Natural killer cell treated with Interleukin-12 subunit alpha and Interleukin-12 subunit beta and Interleukin-15 and Interleukin-18, amount 100 ng/mL, for 72 hours (primary cell): ENCODE results near the gene OTUB2. TPM values are rescaled to one million over a fixed set of nuclear protein-coding genes. Genes with fewer than 3 reads are reported as not detected.

Experiments
- ATAC-seq, 2 donors: fragments of 150-1000 bp; cut with Tn5 transposase in 1 of 2; sonication (Bioruptor Pico), chemical (Tn5 transposase) in 1 of 2; 2 replicates each; pipeline ENCODE4 v1.10.0; 2021
- DNase-seq: peaks from one replicate; pipeline ENCODE4 v3.0.0; 2022; ENCODE audit warnings: low spot score
- H3K27ac Mint-ChIP-seq, 2 donors: 1 replicate in 1 of 2; 2 replicates in 1 of 2; pipeline ENCODE4 v1.8.0; 2022; ENCODE audit warnings: mixed read lengths in 2 of 2, mild to moderate bottlenecking in 1 of 2, moderate library complexity in 1 of 2
- H3K27me3 Mint-ChIP-seq, 2 donors: 1 replicate in 1 of 2; 2 replicates in 1 of 2; pipeline ENCODE4 v1.8.0; 2022; ENCODE audit warnings: mixed read lengths in 2 of 2
- H3K36me3 Mint-ChIP-seq: one replicate; pipeline ENCODE4 v1.8.0; 2022; ENCODE audit warnings: mixed read lengths
- H3K4me1 Mint-ChIP-seq, 2 donors: 1 replicate in 1 of 2; 2 replicates in 1 of 2; pipeline ENCODE4 v1.8.0; 2022; ENCODE audit warnings: low read depth in 2 of 2, mixed read lengths in 2 of 2, mild to moderate bottlenecking in 1 of 2
- H3K4me3 Mint-ChIP-seq: one replicate; pipeline ENCODE4 v1.8.0; 2022; ENCODE audit warnings: mixed read lengths
- H3K9me3 Mint-ChIP-seq: 2 replicates; pipeline ENCODE4 v1.8.0; 2022; ENCODE audit warnings: mixed read lengths
- total RNA-seq, 2 donors: library from RNA; stranded (reverse); gene quantifications; one replicate each; pipeline ENCODE4 v1.2.3, GENCODE V29; 2022

The OTUB2 gene
- total RNA-seq, 2 donors from 2014 or later: 0.14 to 0.22 TPM

- no peak for DNase-seq
- H3K27me3 Mint-ChIP-seq: peaks cover 25 to 38% of the 10 kb centered on the region in 2 donors
- no peak overlapping the region for H3K27ac Mint-ChIP-seq
- ATAC-seq: no peak
- no peaks in the 10 kb centered on the region for H3K36me3 Mint-ChIP-seq
- no peaks in the 10 kb centered on the region for H3K9me3 Mint-ChIP-seq
- H3K4me3 Mint-ChIP-seq: no peak overlapping the region
- H3K4me1 Mint-ChIP-seq: no peaks in the 10 kb centered on the region
Observed at GRCh38 chr14:94020267-94020666, 5.9 kb upstream of the OTUB2 start.

- Mint-ChIP-seq H3K36me3 (no peaks in the 10 kb centered on the region), H3K9me3 (no peaks in the 10 kb centered on the region), H3K27me3 (peaks cover 25 to 36% of the 10 kb centered on the region in 2 donors), H3K4me1 (peaks cover 2 to 3% of the 10 kb centered on the region in 2 donors), H3K4me3 (no peak overlapping the region), H3K27ac (no peak overlapping the region)
- no peak for ATAC-seq
- no peak for DNase-seq
Observed at GRCh38 chr14:94021001-94021400, 5.1 kb upstream of the OTUB2 start.

- no peak overlapping the region for H3K4me3 Mint-ChIP-seq
- peaks cover 4 to 5% of the 10 kb centered on the region in 2 donors for H3K4me1 Mint-ChIP-seq
- H3K27ac Mint-ChIP-seq: no peak overlapping the region
- peaks cover 22 to 33% of the 10 kb centered on the region in 2 donors for H3K27me3 Mint-ChIP-seq
- no peak for DNase-seq
- no peak for ATAC-seq
- H3K36me3 Mint-ChIP-seq: no peaks in the 10 kb centered on the region
- no peaks in the 10 kb centered on the region for H3K9me3 Mint-ChIP-seq
Observed at GRCh38 chr14:94021416-94022157, 4.6 kb upstream of the OTUB2 start.

- no peak for ATAC-seq
- H3K9me3 Mint-ChIP-seq: no peaks in the 10 kb centered on the region
- no peaks in the 10 kb centered on the region for H3K36me3 Mint-ChIP-seq
- H3K27me3 Mint-ChIP-seq: peaks cover 15 to 30% of the 10 kb centered on the region in 2 donors
- H3K4me3 Mint-ChIP-seq: no peak overlapping the region
- peak; percentile 58 for DNase-seq
- H3K27ac Mint-ChIP-seq: no peak overlapping the region
- peaks cover 4 to 5% of the 10 kb centered on the region in 2 donors for H3K4me1 Mint-ChIP-seq
Observed at GRCh38 chr14:94022532-94023411, 3.4 kb upstream of the OTUB2 start.

GRCh38 chr14:94024549-94024948, 1.6 kb upstream of the OTUB2 start:
- no peaks in the 10 kb centered on the region for H3K36me3 Mint-ChIP-seq
- no peaks in the 10 kb centered on the region for H3K9me3 Mint-ChIP-seq
- ATAC-seq (no peak), DNase-seq (no peak)
- H3K4me3 Mint-ChIP-seq: no peak overlapping the region
- no peak overlapping the region for H3K27ac Mint-ChIP-seq
- H3K4me1 Mint-ChIP-seq: peaks cover 7 to 14% of the 10 kb centered on the region in 2 donors
- H3K27me3 Mint-ChIP-seq: peaks cover 12 to 24% of the 10 kb centered on the region in 2 donors

GRCh38 chr14:94025720-94026119, 420 bp upstream of the OTUB2 start:
- Mint-ChIP-seq H3K27ac (no peak overlapping the region), H3K4me1 (peaks cover 7 to 14% of the 10 kb centered on the region in 2 donors)

GRCh38 chr14:94026889-94027469, 839 bp downstream of the OTUB2 start:
- ATAC-seq (no peak), DNase-seq (peak; percentile 54)
- Mint-ChIP-seq H3K36me3 (no peaks in the 10 kb centered on the region), H3K27ac (no peak overlapping the region), H3K4me3 (peak overlapping the region; percentile 17), H3K27me3 (peaks cover 0 to 15% of the 10 kb centered on the region in 2 donors), H3K4me1 (peaks cover 7 to 14% of the 10 kb centered on the region in 2 donors), H3K9me3 (no peaks in the 10 kb centered on the region)

More at GRCh38 chr14:94025720-94026119, 420 bp upstream of the OTUB2 start:
- DNase-seq (peak; percentile 29), ATAC-seq (no peak)
- H3K4me3 Mint-ChIP-seq: peak overlapping the region; percentile 71
- H3K36me3 Mint-ChIP-seq: no peaks in the 10 kb centered on the region
- peaks cover 4 to 18% of the 10 kb centered on the region in 2 donors for H3K27me3 Mint-ChIP-seq
- no peaks in the 10 kb centered on the region for H3K9me3 Mint-ChIP-seq

GRCh38 chr14:94027566-94028449, 1.7 kb downstream of the OTUB2 start:
- ATAC-seq (no peak), DNase-seq (peak; percentile 6)
- Mint-ChIP-seq H3K36me3 (no peaks in the 10 kb centered on the region), H3K4me3 (peak overlapping the region; percentile 49), H3K9me3 (no peaks in the 10 kb centered on the region), H3K27me3 (peaks cover 0 to 11% of the 10 kb centered on the region in 2 donors), H3K4me1 (peaks cover 7 to 14% of the 10 kb centered on the region in 2 donors), H3K27ac (peak overlapping the region in 1 of 2 donors; percentile 5)

GRCh38 chr14:94028450-94028826, 2.3 kb downstream of the OTUB2 start:
- peaks cover 7 to 14% of the 10 kb centered on the region in 2 donors for H3K4me1 Mint-ChIP-seq
- peak in 1 of 2 donors; percentile 32 for ATAC-seq
- H3K27me3 Mint-ChIP-seq: peaks cover 0 to 5% of the 10 kb centered on the region in 2 donors
- peak; percentile 37 for DNase-seq
- H3K4me3 Mint-ChIP-seq: peak overlapping the region; percentile 49
- H3K36me3 Mint-ChIP-seq: no peaks in the 10 kb centered on the region
- H3K27ac Mint-ChIP-seq: peak overlapping the region in 1 of 2 donors; percentile 5
- no peaks in the 10 kb centered on the region for H3K9me3 Mint-ChIP-seq

GRCh38 chr14:94029265-94029664, 3.1 kb downstream of the OTUB2 start:
- H3K4me3 Mint-ChIP-seq: no peak overlapping the region
- H3K36me3 Mint-ChIP-seq: no peaks in the 10 kb centered on the region
- no peak overlapping the region for H3K27ac Mint-ChIP-seq
- H3K27me3 Mint-ChIP-seq: peaks cover 0 to 2% of the 10 kb centered on the region in 2 donors
- peaks cover 7 to 14% of the 10 kb centered on the region in 2 donors for H3K4me1 Mint-ChIP-seq
- ATAC-seq (no peak), DNase-seq (peak; percentile 25)
- no peaks in the 10 kb centered on the region for H3K9me3 Mint-ChIP-seq

- H3K4me3 Mint-ChIP-seq: no peak overlapping the region
- H3K27ac Mint-ChIP-seq: no peak overlapping the region
- DNase-seq: peak; percentile 47
Observed at GRCh38 chr14:94029671-94030203, 3.6 kb downstream of the OTUB2 start.

GRCh38 chr14:94030571-94030970, 4.4 kb downstream of the OTUB2 start:
- Mint-ChIP-seq H3K27me3 (peaks cover 0 to 2% of the 10 kb centered on the region in 2 donors), H3K9me3 (no peaks in the 10 kb centered on the region), H3K4me3 (no peak overlapping the region), H3K4me1 (peaks cover 7 to 14% of the 10 kb centered on the region in 2 donors), H3K27ac (no peak overlapping the region), H3K36me3 (no peaks in the 10 kb centered on the region)
- ATAC-seq (no peak), DNase-seq (peak; percentile 47)

More at GRCh38 chr14:94029671-94030203, 3.6 kb downstream of the OTUB2 start:
- ATAC-seq: no peak
- no peaks in the 10 kb centered on the region for H3K9me3 Mint-ChIP-seq
- no peaks in the 10 kb centered on the region for H3K36me3 Mint-ChIP-seq
- peaks cover 7 to 14% of the 10 kb centered on the region in 2 donors for H3K4me1 Mint-ChIP-seq
- peaks cover 0 to 2% of the 10 kb centered on the region in 2 donors for H3K27me3 Mint-ChIP-seq
